HG02973 (cell line): ENCODE data around the gene ANKRD29.

Experiments used
- ATAC-seq: cut with Tn5 transposase; IDR thresholded peaks from one replicate; pipeline ENCODE4 v1.9.1; 2021; ENCODE audit warnings: moderate library complexity; ENCODE audit not compliant: unreplicated experiment

ANKRD29 gene

GRCh38 chr18:23684515-23685197 is 21.9 kb upstream of the ANKRD29 start:
- no peak for ATAC-seq

- no peak for ATAC-seq
Observed at GRCh38 chr18:23683671-23684070, 21.0 kb upstream of the ANKRD29 start.

- no peak for ATAC-seq
Observed at GRCh38 chr18:23683155-23683554, 20.4 kb upstream of the ANKRD29 start.

GRCh38 chr18:23682472-23682871 is 19.8 kb upstream of the ANKRD29 start:
- no peak for ATAC-seq

GRCh38 chr18:23682045-23682444 is 19.3 kb upstream of the ANKRD29 start:
- no peak for ATAC-seq

GRCh38 chr18:23675896-23676295 is 13.2 kb upstream of the ANKRD29 start:
- no peak for ATAC-seq

- no peak for ATAC-seq
Observed at GRCh38 chr18:23675236-23675635, 12.5 kb upstream of the ANKRD29 start.

GRCh38 chr18:23673725-23674124 is 11.0 kb upstream of the ANKRD29 start:
- ATAC-seq: no peak

GRCh38 chr18:23671564-23671963 is 8.9 kb upstream of the ANKRD29 start:
- ATAC-seq: no peak

GRCh38 chr18:23669804-23670405 is 7.2 kb upstream of the ANKRD29 start:
- ATAC-seq: no peak

GRCh38 chr18:23669202-23669766 is 6.6 kb upstream of the ANKRD29 start:
- ATAC-seq: no peak

GRCh38 chr18:23668731-23669130 is 6.0 kb upstream of the ANKRD29 start:
- no peak for ATAC-seq

GRCh38 chr18:23667114-23667513 is 4.4 kb upstream of the ANKRD29 start:
- no peak for ATAC-seq

- ATAC-seq: no peak
Observed at GRCh38 chr18:23664674-23665073, 2.0 kb upstream of the ANKRD29 start.

- no peak for ATAC-seq
Observed at GRCh38 chr18:23661735-23662308, 889 bp downstream of the ANKRD29 start.

GRCh38 chr18:23658285-23658684 is 4.4 kb downstream of the ANKRD29 start:
- no peak for ATAC-seq

GRCh38 chr18:23652232-23652631 is 10.5 kb downstream of the ANKRD29 start:
- ATAC-seq: no peak

- no peak for ATAC-seq
Observed at GRCh38 chr18:23650968-23651927, 11.5 kb downstream of the ANKRD29 start.

- no peak for ATAC-seq
Observed at GRCh38 chr18:23648940-23649607, 13.6 kb downstream of the ANKRD29 start.

- no peak for ATAC-seq
Observed at GRCh38 chr18:23648456-23648855, 14.3 kb downstream of the ANKRD29 start.
